Activated CD4-positive, CD25-positive, alpha-beta regulatory T cell treated with anti-CD3 and anti-CD28 coated beads, Interleukin-2, amount 50 U/mL, for 72 hours (primary cell): ENCODE measurements around the gene SLC35F1.
"Not testable (repeated sequence)": the region's sequence is repeated elsewhere in the genome, so short reads cannot be mapped to it uniquely, and the experiment has no call there.

ENCODE experiments used
- DNase-seq: peaks from one replicate; pipeline ENCODE4 v3.0.0; 2021

SLC35F1 gene

DNA sequence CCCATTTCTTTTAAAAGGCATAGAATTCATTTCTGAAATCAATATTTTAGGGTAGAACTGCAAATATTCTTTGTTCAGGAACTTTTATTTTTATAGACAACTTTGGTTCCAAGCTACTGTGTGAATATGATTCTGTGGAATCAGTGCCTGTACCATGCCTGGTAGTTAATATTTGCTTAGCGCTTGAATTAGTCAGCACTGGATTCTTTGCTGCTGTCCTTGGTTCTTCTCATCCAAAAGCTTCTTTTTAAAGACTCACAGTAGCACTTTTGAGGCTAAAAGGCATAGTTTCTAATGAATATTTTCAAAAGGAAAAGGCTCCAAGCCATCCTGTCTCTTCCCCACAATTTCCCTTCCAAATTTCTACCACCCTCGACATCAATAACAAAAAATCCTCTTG, 109.5 kb downstream of the SLC35F1 start:
- no peak for DNase-seq

GRCh38 chr6:118017301-118017848, 110.3 kb downstream of the SLC35F1 start:
- no peak for DNase-seq

GRCh38 chr6:118023771-118024170, 116.7 kb downstream of the SLC35F1 start:
- DNase-seq: no peak

- DNase-seq: no peak
These were observed 122.9 kb downstream of the SLC35F1 start for GRCh38 chr6:118029967-118030366.

DNA sequence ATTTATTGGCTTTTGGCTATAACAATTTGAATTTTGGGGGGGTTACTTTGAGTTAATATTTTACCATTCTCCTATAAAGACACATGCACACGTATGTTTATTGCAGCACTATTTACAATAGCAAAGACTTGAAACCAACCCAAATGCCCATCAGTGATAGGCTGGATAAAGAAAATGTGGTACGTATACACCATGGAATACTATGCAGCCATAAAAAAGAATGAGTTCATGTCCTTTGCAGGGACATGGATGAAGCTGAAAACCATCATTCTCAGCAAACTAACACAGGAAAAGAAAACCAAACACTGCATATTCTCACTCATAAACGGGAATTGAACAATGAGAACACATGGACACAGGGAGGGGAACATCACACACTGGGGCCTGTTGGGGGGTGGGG, 130.4 kb downstream of the SLC35F1 start:
- DNase-seq: not testable (repeated sequence)

DNA sequence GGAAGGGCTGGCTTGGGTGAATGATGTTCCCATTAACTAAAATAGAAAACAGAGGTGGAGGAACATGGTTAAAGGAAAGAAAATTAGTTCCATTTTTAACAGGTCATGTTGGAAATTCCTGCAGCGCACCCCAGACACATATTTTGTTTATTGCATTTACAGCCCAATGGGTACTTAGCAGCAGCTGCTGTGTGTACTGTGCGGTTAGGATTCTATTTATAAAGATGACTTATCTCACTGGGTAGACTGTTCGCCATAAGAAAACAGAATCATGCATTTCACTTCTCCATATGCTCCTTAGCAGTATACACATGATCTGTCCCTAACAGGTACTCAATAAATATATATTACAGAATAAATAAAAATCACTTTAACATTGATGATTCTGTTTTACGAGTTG, 135.8 kb downstream of the SLC35F1 start:
- no peak for DNase-seq

DNA sequence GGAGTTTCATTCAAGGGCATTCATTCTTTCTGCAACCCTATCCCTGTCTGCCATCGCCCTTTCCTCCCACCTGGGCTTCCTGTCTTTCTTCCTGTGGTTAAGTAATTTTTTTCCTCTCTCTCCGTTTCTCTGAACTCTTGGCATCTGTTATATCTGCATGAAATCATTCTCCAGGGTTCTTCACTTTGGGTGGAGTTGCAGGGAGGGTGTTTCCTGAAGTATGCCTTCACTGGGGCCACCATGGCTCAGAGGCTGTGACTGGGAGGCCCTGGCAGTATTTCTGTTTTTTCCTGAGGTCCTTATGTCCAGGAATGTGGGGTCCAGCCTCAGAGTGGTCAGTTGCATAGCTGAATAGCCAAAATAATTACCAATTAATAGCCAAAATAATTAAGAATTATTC, 137.2 kb downstream of the SLC35F1 start:
- no peak for DNase-seq

DNA sequence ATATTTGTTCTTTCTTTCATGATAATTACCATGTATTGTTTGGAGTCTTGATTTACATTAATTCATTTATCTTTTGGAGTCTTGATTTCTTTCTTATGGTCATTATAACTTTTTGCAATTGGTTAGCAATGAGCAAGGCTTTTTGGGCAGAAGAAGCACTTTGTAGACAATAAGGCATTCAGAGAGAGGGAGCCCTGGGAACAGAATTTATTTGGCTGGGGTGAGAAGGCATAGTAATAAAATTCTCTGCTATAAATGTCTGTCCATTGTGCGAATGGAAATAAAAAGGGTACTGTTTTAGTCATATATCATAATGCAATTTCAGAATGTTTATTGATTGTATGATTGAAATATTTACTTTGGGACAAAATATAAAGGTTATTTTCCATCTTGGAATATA, 147.0 kb downstream of the SLC35F1 start:
- no peak for DNase-seq

- DNase-seq: no peak
These were observed 154.6 kb downstream of the SLC35F1 start for GRCh38 chr6:118061666-118062065.

DNA sequence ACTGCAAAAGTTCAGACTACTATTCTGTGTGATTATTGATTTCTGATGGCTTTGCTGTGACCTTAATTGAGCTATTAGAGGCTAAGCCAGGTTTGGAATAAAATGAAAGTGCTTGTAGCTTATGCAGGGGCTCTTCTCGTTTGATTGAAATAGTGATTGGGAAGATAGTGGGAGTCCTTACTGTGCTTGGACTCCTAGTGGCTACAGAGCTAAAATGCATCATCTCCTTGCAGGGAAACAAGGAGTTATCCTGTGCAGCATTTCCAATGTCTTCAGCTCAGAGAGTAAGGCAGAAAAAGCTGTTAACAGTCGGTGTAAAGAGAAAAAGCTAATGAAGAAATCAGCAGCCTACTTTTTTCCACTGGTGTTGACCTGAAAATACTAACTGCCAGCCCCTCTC, 173.5 kb downstream of the SLC35F1 start:
- no peak for DNase-seq

DNA sequence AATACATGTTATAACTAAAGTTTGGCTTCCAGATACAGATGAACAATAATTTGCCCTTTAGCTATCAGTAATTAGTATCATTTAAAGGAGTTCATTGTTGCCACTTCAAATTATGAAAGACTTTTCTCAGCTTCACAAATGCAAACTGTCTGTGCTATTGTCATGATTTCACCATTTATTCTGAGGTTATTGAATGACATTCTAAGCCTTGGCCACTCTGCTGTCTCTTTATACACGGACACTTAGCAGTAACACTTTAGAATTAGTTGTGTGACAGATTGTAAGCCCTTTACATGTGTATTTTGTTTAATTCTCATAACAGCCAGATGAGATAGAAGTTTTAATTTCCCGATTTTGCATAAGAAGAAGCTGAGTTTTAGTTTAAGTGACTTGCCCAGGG, 176.6 kb downstream of the SLC35F1 start:
- DNase-seq: no peak

GRCh38 chr6:118085665-118086064, 178.6 kb downstream of the SLC35F1 start:
- no peak for DNase-seq

GRCh38 chr6:118086159-118086558, 179.1 kb downstream of the SLC35F1 start:
- no peak for DNase-seq

- DNase-seq: no peak
These were observed 185.0 kb downstream of the SLC35F1 start for GRCh38 chr6:118092086-118092485.

DNA sequence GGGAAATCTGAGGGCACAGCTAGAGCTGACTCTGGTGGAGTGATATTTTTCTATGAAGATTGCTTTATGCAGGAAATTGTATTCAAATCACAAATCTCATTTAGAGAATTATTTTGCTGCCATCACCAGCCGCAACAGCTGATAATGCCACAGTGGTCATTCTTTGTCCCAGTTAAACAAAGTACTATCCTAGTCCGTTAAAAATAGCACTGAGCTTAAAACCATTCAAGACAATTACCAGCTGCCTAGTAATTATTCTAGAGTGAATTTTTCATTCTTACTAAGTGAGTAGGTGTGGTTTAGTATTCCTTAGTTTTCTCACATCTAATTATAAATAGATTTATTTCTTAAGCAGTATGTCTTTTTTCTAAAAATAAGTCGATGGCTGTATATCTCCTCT, 190.5 kb downstream of the SLC35F1 start:
- no peak for DNase-seq

- no peak for DNase-seq
These were observed 193.7 kb downstream of the SLC35F1 start for GRCh38 chr6:118100717-118101116.

GRCh38 chr6:118101220-118101619, 194.2 kb downstream of the SLC35F1 start:
- DNase-seq: no peak

DNA sequence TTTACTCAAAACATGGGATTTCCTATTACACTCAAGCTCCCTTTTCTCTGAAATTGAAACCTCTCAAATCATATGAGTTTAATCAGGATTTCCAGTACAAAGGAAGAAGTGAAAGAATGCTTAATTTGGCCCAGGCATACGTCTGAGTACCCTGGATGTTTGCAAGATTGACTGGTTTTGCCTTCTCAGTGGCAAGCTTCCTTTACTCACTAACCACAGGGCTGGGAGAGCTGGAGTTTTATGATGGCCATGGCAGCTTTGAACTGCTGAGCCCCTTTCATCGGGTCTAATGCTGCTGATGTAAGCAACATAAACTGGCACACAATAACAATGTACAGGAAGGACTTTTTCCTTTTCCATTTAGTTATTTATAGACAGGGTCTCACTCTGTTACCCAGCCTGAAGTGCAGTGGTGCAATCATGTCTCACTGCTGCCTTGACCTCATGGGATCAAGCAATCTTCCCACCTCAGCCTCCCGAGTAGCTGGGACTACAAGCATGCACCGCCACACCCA, 194.8 kb downstream of the SLC35F1 start:
- no peak for DNase-seq

DNA sequence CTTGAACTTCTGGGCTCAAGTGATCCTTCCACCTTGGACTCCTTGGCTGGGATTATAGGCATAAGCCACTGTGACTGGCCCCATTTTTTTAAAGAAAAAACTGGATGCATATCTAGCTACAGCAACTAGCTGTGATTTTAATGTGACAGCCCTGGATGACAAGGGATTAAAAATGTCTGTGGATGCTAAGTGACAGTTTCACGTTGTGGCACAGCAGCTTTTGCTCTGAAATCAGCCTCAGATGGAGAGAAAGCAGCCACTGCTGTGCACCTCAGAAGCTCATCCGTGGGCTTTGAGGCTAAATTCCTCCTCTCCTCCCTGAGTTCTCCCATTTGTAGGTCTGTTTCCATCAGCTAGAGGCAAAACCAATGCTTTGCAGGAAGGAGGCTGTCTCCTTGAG, 195.3 kb downstream of the SLC35F1 start:
- no peak for DNase-seq

- DNase-seq: no peak
These were observed 196.5 kb downstream of the SLC35F1 start for GRCh38 chr6:118103381-118104146.

GRCh38 chr6:118122161-118122725, 215.2 kb downstream of the SLC35F1 start:
- no peak for DNase-seq

DNA sequence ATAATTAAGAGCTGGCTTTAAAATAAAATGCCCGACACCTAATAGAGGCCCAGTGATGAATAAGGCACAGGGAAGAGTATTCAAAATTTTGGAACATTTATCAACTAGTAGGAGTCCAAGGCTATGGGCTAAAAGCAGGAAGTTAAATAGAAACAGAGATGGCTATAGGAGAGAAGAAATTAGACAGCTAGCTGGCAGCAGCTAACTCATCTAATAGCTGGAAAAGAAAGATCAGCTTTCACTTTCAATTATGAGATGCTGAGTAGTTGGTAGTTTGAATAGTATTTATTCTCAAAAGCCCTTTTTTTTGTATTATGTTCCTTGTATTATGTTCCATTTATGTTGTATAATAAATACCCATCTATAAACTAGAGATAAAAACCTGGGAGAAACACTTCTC, 215.7 kb downstream of the SLC35F1 start:
- DNase-seq: no peak

GRCh38 chr6:118123503-118124037, 216.5 kb downstream of the SLC35F1 start:
- DNase-seq: no peak

DNA sequence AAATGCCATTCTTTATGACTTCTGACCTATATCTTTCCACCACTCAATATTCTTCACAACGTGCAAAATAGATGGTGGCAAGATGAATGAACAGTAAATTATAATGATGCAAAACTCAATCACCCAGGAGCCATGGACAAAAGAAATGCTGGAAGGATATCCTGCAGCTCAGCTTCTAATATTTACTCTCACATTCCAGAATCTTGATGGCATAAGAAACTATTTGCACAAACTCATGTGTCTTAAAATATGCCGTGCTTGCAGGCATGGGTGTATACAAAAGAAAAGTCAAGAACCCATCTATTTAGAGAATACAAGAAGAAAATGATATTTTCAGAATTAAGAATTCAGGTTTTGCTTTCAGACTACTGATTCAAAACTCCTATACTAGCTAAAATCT, 217.8 kb downstream of the SLC35F1 start:
- no peak for DNase-seq
